Measurements from ENCODE around the gene KLHL15.
"Not testable (repeated sequence)": the region's sequence is repeated elsewhere in the genome, so short reads cannot be mapped to it uniquely, and the experiment has no call there.

The KLHL15 gene

DNA sequence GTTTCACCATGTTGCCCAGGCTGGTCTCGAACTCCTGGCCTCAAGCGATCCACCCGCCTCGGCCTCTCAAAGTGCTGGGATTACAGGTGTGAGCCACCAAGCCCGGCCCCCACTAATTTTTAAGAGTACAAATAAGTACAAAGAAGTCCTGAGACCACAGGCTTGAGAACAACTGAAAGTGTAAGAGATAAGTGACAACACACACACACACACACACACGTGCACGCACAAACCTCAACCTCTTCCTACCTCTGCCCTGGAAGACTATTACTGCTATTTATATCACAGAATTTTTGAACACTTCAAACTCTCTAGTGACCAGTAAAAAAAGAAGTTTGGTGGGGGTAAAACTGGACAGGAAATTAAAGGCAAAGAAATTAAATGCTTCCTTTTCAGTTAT, 7.5 kb downstream of the KLHL15 start:
- peak; percentile 11 for FAIRE-seq

DNA sequence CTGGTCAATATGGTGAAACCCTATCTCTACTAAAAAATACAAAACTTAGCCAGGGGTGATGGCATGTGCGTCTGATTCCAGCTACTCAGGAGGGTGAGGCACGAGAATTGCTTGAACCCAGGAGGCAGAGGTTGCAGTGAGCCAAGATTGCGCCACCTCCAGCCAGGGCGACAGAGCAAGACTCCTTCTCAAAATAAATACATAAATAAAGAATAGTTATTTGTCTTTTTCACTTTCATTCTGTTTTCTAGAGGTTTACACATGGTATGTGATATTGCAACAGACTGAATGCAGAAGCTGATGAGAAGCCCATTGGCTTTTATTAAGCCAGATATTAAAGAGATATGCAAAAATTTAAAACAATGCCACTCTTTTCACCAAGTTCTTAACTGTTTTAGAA, 8.2 kb downstream of the KLHL15 start:
- peak; percentile 26 for FAIRE-seq
- DNase-seq (ENCODE audit: insufficient read length, low spot score): no peak

More for the DNA sequence above, 7.5 kb downstream of the KLHL15 start:
- no peak for DNase-seq (ENCODE audit: insufficient read length, low spot score)

DNA sequence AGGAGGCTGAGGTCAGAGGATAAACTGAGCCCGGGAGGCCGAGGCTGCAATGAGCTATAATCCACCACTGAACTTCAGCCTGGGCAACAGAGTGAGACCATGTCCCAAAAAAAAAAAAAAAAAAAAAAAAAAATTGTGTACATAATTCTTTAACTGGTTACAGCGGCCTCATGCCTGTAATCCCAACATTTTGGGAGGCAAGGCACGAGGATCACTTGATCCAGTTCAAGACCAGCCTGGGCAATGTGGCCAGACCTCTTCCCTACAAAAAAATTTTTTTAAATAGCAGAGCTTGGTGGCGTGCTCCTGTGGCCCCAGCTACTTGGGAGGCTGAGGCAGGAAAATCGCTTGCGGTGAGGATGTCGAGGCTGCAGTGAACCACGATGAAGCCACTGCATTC, 9.3 kb downstream of the KLHL15 start:
- DNase-seq (ENCODE audit: insufficient read length, low spot score) (no peak), FAIRE-seq (no peak)

DNA sequence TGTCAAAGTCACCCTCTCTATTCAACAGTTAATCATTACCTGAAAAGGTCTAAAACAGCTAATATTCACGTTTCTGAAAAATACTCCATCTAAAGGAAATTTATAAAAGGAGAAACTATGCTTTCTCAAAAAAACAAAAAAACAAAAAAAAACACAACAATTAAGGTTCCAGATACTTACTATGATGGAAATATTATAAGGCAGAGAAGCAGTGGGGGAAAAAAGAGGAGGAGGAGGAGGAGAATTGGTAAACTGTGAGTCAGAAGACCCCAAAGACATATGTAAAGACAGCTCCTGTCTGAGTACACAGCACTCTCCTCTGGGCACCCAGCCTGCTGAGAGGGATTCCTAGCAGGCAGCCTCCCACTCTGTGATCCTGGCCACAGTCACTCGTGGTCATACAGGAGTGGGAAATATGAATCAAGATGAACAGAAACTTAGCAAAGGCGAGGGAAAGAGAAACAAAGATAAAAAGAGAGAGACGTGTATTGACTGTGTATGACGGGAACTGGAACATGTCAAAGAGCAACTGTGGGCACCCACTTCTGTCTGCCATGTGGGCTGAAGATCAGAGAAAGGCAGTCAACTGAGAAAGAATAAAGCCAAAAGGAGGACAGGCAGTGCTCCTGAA, 12.5 kb downstream of the KLHL15 start:
- DNase-seq (ENCODE audit: insufficient read length, low spot score) (no peak), FAIRE-seq (peak; percentile 85)

DNA sequence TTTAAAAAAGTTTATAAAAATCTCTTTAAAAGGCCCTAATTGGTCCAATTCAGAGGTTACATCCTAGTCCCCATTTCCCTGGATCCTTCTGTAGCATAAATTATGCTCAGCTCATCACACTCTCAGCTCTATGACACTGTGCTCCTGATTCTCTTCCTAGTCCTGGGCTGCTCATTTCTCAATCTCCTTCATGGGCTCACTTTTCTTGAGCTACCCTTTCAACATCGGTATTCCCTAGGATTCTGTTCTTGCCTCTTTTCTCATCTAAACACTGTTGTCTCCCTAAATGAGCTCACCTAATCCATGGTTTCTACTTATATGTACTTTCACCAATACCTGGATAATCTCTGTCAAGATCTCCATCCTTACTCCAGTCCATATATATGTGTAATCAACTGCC, 14.7 kb downstream of the KLHL15 start:
- peak; percentile 85 for FAIRE-seq
- DNase-seq (ENCODE audit: insufficient read length, low spot score): no peak

DNA sequence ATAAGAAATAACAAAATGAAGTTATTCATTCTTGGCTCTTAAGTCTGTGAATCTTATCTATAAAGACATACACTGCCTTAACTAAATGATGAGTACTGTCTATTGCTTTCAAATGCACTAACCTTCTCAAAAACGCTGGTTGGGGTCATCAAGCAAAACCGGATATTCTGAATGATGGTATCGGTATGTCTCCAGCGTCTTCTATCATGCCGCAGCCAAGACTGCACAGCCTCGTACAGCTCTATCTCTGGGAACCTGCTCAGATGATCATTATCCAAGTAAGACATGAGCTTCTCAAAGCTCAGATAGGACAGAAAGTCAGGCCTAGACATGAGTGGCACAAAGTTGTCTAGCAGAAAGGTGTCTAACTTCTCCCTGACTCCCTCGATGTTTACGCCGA, 21.1 kb downstream of the KLHL15 start:
- FAIRE-seq: peak; percentile 68
- no peak for DNase-seq (ENCODE audit: insufficient read length, low spot score)

DNA sequence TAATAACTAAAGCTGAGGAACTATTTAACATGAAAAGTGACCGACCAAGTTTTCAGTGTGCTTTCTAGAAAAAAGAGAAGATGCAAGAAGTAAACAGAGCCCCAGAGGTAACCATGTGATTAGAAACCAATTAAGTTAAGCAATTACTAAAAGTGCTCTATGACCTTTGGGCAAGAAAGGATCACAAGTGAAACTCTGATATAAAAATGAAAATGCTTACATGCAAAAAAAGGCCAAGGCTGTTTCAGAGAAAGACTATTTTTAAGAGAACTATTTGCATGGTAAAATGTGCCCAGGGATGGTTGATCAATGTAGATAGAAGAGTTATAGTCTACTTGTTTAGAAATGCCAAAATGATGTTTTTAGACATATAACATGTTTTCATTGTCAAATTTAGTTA, 22.0 kb downstream of the KLHL15 start:
- FAIRE-seq (peak; percentile 93), DNase-seq (ENCODE audit: insufficient read length, low spot score) (no peak)

DNA sequence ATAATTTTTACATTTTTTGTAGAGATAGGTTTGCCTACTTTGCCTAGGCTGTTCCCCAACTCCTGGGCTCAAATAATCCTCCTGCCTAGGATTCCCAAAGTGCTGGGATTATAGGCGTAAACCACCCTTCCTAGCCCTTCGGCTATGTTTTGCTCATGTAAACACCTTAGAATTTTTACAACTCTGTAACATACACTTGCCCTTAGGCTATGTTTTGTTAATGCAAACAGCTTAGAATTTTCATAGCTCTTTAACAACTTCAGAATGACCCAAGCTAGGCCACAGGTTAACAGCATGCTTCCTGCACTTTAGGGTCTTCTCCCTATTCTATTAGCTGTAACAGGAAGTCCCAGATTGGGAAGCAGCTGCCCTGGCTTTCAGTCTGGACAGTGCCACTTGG, 24.2 kb downstream of the KLHL15 start:
- DNase-seq (ENCODE audit: insufficient read length, low spot score) (no peak), FAIRE-seq (peak; percentile 52)

DNA sequence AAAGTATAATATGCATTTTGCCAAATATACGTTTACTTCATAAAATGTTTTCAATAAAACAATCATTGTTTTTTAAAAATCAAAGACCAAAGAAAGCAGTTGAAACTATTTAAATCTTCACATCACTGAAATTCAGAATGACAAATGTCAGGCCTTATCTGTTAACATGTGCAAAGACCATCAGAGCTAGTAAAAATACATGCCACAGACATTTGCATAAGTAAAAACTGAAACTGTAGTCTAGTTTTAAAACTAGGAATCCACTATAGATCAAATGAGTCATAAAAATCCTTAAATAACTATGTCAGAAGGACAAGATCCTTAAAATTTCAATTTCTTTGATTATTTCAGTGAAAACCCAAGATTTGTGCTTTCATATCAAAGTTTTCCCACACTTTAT, 24.8 kb downstream of the KLHL15 start:
- DNase-seq (ENCODE audit: insufficient read length, low spot score): no peak
- peak; percentile 81 for FAIRE-seq

DNA sequence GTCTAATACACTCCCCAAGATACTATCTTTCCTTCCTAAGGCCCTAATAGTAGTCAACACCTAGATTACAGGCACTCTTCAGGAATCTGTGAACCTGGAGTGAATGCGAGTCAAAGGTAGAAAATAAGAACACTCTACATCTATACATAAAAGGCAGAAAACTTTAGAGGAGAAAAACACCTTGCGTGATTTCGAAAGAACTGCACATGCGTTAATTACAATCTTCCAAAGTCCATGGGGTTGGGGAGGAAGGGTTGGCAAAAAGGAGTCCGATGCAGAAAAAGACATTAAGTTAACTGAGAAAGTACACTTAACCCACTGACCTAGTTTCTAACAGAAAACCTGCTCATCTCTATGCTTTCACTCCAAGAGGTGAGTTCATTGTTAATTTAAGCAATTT, 27.3 kb downstream of the KLHL15 start:
- no peak for FAIRE-seq
- no peak for DNase-seq (ENCODE audit: insufficient read length, low spot score)

DNA sequence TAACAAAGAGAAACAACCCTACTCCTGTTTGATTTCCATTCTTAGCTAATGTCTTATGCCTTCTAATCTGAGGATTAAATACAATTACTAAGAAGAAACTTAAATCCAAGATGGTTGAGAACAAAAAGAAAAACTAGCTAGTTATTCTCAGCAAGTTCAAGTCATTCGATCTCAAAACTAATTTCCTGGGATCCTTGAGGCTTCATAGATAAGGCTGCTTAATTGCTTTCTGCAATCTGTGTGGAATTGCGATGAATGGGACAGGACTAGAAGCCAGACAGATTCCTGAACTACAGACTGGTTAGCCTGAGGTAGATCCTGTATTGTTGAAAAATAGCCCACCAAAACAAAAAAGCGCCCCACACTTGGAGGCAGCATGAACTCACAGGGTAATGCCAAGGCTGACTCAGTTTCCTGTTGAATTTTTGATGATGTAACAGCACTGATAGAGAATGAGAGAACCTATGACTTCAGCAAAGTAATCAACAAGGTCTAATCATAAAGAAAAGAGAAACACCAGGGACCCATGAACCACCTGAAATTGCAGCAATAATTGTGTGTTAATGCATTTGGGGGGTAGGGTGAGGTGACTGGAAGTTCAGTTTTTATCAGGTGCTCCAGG, 33.9 kb downstream of the KLHL15 start:
- FAIRE-seq (no peak), DNase-seq (ENCODE audit: insufficient read length, low spot score) (no peak)

DNA sequence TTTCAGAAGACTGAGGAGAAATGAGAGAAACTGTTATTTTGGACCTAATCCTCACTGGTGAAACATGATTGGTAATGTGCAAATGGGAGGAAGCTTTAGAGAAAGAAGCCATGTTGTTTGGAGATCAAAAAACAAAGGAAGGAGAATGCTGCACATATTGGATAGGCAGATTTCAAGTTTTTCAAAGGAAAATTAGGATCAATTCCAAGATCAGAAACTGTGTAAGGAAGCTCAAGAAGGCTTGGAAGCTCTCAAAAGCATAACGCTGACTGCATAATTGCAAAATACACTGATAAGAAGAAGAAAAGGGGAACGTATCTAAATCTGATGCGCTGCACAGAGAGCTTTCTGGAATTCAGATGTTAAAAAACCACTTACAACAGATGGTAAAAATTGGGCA, 34.6 kb downstream of the KLHL15 start:
- no peak for DNase-seq (ENCODE audit: insufficient read length, low spot score)
- no peak for FAIRE-seq

DNA sequence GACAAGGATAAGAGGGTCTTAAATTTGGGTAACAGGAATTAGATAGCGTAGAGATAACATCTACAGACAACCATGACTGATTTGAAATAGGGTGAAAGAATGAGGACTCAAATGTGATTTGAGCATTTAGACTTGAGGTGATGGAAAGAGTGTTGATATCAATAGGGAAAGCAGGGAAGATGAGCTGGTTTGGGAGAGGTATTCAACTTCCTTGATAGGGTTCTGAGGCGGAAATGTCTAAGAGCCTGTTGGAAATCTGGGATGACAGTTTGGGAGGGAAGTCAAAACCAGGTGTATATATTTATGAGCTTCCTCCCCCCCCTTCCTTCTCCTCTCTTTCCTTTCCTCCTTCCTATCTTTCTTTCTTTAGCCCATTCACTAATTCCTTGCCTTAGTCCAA, 36.5 kb downstream of the KLHL15 start:
- DNase-seq (ENCODE audit: insufficient read length, low spot score) (no peak), FAIRE-seq (peak; percentile 70)

DNA sequence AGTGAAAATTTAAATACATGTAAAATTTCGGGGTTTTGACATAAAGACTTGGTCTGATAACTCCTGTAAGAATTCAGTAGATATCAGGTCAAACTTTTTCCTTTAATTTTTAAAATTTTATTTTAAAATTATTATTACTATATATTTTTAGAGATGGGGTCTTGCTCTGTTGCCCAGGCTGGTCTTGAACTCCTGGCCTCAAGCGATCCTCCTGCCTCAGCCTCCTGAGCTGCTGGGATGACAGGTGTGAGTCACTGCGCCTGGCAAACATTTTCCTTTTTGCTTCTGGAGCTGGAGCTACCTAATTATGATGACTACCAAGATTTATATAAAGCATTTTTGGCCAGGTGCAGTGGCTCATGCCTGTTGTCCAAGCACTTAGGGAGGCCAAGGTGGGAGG, 37.3 kb downstream of the KLHL15 start:
- no peak for FAIRE-seq
- no peak for DNase-seq (ENCODE audit: insufficient read length, low spot score)

DNA sequence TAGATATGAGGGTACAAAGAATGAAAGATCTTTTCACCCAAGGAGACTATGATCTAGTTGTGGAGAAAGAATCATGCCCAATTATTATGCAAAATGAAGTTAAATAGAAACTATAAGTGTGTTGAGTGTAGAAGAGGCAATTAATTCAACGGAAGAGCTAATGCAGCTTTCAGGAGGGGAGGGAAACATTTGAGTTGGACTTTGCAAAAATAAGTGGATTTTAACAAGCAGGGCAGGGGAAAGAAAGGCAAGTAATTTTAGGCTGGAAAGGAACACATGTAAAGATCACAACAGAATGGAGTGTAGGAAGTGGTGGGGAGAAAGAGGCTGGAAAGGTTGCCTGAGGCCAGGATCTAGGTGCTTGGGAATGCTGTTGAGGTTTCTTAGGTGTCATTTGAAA, 44.1 kb downstream of the KLHL15 start:
- peak; percentile 8 for FAIRE-seq
- no peak for DNase-seq (ENCODE audit: insufficient read length, low spot score)

DNA sequence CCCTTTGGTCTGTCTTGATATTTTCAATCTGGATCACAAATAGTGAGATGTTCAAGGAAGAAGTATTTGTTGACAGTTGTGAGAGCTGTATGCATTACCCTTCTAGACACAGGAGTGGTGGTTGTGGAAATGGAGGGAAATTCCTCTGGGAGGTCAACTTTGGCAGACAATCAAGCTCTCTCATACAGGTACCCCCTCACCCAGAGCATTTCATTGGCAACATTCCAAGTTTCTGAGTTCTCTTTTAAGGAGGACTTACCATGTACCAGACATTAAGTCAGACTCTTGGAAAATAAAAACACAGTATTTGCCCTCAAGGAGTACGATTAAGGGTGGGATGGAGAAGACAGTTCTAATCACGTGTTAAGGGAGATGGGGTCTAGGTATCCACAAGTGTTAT, 45.3 kb downstream of the KLHL15 start:
- FAIRE-seq: no peak
- DNase-seq (ENCODE audit: insufficient read length, low spot score): no peak

DNA sequence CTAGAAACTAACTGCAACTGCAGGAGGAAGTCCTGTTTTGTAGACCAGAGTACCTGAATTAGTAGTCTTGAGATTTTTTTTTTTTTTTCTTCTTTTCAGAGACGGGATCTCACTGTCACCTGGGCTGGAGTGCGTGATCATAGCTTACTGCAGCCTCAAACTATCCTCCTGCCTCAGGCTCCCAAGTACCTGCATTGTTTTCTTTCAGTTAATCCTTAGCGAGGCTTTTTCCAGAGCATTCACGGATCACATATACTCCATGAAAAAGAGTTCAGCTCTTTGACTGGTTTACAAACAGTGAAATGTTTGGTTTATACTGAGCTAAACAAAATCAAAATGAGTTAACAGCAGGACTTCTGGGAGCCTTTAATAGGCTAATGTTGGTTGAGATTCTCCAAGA, 45.8 kb downstream of the KLHL15 start:
- peak; percentile 71 for FAIRE-seq
- DNase-seq (ENCODE audit: insufficient read length, low spot score): no peak

DNA sequence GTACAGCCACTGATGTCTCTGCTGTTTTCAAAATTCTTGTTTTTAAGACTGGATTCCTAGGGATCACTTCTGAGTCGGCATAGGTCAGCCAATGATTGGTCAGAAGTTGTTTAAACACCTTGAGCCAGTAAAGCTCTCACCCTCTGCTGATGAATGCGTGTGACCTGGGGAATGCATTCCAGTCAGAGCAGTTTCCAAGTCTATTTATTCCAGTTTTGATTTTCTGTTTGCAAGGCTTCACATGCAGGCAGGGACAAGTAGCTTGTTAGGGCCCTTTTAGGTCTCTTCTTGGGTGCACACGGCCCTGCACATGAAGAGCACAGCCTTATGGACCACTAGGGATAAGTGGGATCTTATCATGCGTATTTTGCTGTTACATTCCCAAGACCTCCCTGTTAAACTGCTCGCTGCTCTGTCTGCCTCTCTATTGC, 47.0 kb downstream of the KLHL15 start:
- FAIRE-seq: no peak
- no peak for DNase-seq (ENCODE audit: insufficient read length, low spot score)

DNA sequence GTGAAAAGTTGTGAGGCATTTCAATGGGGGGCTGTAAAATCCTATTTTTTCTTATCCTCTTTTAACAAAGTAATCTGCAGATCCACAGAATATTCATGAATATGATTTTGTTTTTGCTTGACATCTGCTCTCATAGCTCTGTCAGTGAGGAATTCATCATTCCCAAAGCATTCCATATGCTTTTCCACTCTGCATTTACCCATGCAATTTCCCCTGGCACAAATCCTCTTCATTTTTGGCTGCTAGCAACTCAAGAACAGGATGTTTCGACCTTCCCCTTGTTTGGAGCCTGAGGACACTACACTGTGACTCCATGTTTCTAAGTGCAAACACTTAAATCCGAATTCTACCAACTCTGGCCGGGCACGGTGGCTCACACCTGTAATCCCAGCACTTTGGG, 48.5 kb downstream of the KLHL15 start:
- FAIRE-seq (no peak), DNase-seq (ENCODE audit: insufficient read length, low spot score) (no peak)

DNA sequence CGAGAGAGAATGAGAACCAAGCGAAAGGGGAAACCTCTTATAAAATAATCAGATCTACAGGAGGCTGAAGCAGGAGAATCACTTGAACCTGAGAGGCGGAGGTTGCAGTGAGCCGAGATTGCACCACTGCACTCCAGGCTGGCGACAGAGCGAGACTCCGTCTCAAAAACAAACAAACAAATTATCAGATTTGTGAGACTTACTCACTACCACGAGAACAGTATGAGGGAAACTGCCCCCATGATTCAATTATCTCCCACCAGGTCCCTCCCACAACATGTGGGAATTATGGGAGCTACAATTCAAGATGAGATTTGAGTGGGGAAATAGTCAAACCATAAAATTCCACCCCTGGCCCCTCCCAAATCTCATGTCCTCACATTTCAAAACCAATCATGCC, 61.4 kb downstream of the KLHL15 start:
- FAIRE-seq; DNase-seq (ENCODE audit: insufficient read length, low spot score): not testable (repeated sequence)

DNA sequence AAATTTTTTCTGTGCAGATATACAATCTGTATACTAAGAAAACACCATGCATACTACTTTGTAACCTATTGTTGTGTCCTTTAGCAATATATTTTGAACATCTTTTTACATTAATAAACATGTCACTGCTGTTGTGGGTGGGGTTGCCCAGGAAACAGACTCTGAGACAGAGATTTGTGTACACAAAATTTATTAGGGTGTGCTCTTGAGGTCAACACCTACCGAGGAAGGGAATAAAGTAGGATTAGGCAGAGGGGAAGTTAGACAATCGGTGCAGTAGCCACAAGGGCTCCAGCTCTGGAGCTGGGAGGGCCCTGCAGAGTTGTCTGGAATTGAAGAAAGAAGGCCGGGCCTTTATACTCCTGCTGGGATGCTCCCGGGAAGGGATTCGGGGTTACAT, 62.8 kb downstream of the KLHL15 start:
- DNase-seq (ENCODE audit: insufficient read length, low spot score) (no peak), FAIRE-seq (no peak)

DNA sequence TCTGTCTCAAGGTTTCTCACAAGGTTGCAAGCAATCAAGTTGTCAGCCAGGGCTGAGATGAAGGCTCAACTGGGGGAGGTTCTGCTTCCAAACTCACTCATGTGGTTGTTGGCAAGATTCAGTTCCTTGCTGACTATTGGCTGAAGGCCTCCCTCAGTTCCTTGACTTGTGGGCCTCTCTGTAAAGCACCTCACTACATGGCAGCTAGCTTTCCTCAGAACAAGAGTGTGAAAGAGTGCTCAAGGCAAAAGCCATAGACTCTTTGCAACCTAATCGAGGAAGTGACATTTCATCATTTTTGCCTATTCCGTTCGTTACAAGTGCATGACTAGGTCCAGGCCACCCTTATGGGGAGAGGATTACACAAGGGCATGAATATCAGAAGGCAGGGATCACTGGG, 67.2 kb downstream of the KLHL15 start:
- no peak for FAIRE-seq
- no peak for DNase-seq (ENCODE audit: insufficient read length, low spot score)

DNA sequence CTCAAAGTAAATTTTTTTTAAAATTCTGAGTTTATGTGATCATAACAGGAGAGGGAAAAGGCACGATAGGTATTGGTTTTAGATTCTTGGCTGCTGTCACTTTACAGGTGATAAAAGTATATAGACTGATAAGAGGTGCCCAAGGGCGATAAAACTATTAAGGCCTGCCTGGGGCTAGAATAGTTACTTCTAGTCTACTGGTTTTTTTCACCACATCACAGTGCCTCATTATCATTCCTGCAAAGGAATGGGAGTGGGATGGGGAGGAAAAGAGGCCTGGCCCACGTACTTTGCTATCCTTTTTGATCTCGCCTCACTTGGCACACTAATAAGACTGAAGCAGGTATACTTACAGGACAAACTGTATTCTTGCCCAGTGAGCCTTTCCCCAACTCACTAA, 72.6 kb downstream of the KLHL15 start:
- DNase-seq (ENCODE audit: insufficient read length, low spot score): no peak
- no peak for FAIRE-seq
